Measurements from ENCODE around the gene HAUS8.

DNA sequence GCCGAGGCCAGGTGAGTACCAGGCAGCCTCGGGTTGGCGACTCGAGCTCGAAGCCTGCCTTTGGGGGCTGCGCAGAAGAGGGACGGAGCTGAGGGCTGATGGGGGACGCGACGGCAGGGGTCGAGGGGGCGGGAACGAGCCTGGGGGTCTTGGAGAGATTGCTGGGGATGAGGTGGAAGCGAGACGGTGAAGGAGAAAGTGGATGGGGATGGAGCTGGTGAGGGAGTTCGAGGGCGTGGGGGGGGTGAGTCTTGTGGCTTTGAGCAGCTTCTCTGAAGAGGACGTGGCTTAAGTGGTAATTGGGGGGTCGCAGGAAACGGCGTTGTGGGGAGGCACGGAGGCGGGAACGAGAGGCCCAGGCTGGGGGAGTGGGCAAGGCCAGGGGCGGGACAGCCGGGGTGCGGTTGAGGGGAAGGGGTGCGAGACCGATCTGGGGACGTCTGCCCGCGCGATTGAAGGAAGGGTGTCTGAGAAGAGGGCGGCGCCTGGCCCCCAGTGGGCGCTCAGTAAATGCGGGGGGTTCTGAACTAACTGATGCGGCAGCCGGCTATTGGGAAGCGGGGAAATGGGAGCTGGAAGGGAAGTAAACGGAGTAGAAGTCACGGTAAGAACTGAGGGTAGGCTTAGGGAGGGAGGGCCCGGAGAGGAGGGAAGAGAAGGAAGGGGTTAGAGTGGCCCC, 751 bp upstream of the HAUS8 start:
- TF ChIP-seq POLR2A (IDR thresholded peaks at IDR 0.05) = no peak
- TF ChIP-seq, protein P1, sequence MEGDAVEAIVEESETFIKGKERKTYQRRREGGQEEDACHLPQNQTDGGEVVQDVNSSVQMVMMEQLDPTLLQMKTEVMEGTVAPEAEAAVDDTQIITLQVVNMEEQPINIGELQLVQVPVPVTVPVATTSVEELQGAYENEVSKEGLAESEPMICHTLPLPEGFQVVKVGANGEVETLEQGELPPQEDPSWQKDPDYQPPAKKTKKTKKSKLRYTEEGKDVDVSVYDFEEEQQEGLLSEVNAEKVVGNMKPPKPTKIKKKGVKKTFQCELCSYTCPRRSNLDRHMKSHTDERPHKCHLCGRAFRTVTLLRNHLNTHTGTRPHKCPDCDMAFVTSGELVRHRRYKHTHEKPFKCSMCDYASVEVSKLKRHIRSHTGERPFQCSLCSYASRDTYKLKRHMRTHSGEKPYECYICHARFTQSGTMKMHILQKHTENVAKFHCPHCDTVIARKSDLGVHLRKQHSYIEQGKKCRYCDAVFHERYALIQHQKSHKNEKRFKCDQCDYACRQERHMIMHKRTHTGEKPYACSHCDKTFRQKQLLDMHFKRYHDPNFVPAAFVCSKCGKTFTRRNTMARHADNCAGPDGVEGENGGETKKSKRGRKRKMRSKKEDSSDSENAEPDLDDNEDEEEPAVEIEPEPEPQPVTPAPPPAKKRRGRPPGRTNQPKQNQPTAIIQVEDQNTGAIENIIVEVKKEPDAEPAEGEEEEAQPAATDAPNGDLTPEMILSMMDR (IDR thresholded peaks at IDR 0.05) = no peak
